ENCODE data around the gene VANGL2. TPM values are rescaled to one million over a fixed set of nuclear protein-coding genes. Genes with fewer than 3 reads are reported as not detected.

VANGL2 gene
- polyA plus RNA-seq, 1 experiment = 0.33 TPM

DNA sequence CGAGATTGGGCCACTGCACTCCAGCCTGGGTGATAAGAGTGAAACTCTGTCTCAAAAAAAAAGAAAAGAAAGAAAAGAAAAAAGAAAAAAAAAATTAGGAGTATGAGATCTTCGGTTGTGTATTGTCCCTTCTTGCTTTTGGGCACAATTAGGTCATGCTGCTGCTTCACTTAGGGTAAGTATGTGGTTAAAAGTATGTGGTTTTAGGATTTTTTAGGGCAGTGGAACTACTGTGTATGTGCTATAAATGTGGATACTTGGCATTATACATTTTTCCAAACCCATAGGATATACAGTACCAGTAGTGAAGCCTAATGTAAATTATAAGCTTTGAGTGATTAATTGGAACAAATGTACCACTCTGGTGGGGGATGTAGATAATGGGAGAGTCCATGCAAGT lies 31.2 kb downstream of the VANGL2 start:
- ChIA-PET CTCF (interaction anchor here (2.0 kb wide), 1 partner anchor 10 kb away, joined by 5 read pairs; no protein-coding TSS in a partner anchor), POLR2A (no interaction called here)
- no peak for DNase-seq (ENCODE audit: low read depth)
- Histone ChIP-seq H3K36me3 (ENCODE audit: control insufficient read depth, insufficient read depth, low read length) (no peaks in the 10 kb centered on the region), H3K27me3 (ENCODE audit: control insufficient read depth, insufficient read depth, low read length) (no peaks in the 10 kb centered on the region; the same call in 1 of the 2 replicates), H3K4me3 (ENCODE audit: low read depth, low read length) (no peak overlapping the region)
- TF ChIP-seq, protein P1, sequence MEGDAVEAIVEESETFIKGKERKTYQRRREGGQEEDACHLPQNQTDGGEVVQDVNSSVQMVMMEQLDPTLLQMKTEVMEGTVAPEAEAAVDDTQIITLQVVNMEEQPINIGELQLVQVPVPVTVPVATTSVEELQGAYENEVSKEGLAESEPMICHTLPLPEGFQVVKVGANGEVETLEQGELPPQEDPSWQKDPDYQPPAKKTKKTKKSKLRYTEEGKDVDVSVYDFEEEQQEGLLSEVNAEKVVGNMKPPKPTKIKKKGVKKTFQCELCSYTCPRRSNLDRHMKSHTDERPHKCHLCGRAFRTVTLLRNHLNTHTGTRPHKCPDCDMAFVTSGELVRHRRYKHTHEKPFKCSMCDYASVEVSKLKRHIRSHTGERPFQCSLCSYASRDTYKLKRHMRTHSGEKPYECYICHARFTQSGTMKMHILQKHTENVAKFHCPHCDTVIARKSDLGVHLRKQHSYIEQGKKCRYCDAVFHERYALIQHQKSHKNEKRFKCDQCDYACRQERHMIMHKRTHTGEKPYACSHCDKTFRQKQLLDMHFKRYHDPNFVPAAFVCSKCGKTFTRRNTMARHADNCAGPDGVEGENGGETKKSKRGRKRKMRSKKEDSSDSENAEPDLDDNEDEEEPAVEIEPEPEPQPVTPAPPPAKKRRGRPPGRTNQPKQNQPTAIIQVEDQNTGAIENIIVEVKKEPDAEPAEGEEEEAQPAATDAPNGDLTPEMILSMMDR (IDR thresholded peaks at IDR 0.05; ENCODE audit: insufficient read depth, low read depth, low read length) = no peak

DNA sequence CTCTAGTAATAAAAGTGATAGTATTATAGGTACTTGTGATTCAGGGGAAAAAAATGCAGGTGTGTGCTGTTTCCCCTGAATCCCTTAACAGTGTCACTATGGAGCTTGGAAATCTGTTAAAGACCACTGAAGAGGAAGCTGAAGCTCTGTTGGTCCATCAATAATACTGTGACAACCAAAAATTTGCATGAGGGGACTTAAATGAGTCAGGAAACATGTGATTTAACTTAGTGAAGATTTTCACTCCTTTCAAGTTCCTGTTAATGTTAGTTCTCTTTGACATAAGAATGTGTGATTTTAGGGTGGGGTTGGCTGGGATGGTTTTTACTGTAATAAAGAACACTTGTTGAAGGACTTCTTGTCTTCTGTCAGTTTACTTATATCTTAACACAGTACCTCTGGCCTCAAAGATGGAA lies 32.0 kb downstream of the VANGL2 start:
- POLR2A ChIA-PET = no interaction called here
- H3K27me3 ChIP-seq (ENCODE audit: control insufficient read depth, insufficient read depth, low read length) = no peaks in the 10 kb centered on the region; the same call in 1 of the 2 replicates
- no peak overlapping the region for H3K4me3 ChIP-seq (ENCODE audit: low read depth, low read length)
- H3K36me3 ChIP-seq (ENCODE audit: control insufficient read depth, insufficient read depth, low read length) = no peaks in the 10 kb centered on the region
- CTCF ChIA-PET = no interaction called here
- TF ChIP-seq, protein P1 (IDR thresholded peaks at IDR 0.05; ENCODE audit: insufficient read depth, low read depth, low read length) = no peak
- no peak for DNase-seq (ENCODE audit: low read depth)

DNA sequence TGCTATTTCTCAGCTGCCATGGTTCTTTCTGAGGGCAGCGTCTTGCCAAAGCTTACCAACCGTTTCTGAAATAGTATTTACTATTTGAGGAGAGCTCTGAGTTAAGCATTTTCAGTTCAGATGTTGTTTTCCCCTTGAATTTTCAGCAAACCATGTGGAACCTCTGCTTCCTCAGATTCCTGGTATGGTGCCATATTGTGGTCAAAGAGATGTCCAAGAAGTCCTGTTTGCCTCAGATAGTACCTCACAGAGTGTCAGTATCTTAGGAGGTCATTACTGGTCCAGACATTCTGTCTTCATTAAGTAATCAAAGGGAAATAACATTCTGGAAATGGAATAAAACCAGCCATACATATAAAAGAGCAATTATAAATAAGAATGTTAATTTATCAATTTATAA lies 36.6 kb downstream of the VANGL2 start:
- POLR2A ChIA-PET = no interaction called here
- DNase-seq (ENCODE audit: low read depth) = no peak
- Histone ChIP-seq H3K36me3 (ENCODE audit: control insufficient read depth, insufficient read depth, low read length) (no peaks in the 10 kb centered on the region), H3K27me3 (ENCODE audit: control insufficient read depth, insufficient read depth, low read length) (no peaks in the 10 kb centered on the region), H3K4me3 (ENCODE audit: low read depth, low read length) (no peak overlapping the region)
- TF ChIP-seq, protein P1 (IDR thresholded peaks at IDR 0.05; ENCODE audit: insufficient read depth, low read depth, low read length) = no peak
- CTCF ChIA-PET = no interaction called here

DNA sequence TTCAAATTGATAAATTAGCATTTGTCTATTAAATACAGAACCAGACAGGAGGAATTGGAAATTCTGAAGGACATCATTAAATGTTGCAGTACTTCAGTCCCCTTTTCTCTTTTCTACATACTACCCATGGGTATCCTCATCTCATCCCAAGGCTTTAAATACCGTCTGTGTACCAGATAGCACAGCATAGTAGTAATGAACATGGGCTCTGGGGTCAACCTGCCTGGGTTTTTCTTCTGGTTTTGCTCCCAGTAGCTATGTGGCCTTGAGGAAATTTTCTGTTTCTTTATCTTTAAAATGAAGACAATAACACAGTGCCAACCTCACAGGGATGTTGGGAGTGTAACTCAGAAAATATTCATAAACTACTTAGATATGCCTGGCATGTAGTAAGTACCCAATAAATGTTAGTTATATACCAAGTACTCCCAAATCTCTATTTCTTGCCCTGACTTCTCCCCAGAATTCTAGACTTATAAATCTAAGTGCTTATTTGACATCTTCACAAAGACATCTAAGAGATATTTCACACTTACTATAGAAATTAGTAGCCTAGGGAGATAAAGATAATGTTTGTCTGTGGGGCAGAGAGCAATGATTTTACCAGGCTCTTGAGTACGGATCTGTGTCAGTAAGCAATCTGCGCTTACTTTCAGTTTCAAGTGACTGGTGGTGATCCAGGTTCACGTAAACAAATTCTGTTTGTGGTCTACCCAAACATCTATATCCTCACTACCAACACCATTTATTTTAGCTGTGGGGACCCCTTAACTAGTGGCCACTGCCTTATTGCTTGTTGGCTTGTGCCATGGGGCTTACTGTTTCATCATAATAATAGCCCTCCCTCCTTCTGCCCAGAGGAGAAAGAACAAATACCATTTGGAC lies 37.3 kb downstream of the VANGL2 start:
- CTCF ChIA-PET = no interaction called here
- no peaks in the 10 kb centered on the region for H3K36me3 ChIP-seq (ENCODE audit: control insufficient read depth, insufficient read depth, low read length)
- POLR2A ChIA-PET = no interaction called here
- no peak for DNase-seq (ENCODE audit: low read depth)
- TF ChIP-seq, protein P1 (IDR thresholded peaks at IDR 0.05; ENCODE audit: insufficient read depth, low read depth, low read length) = no peak
- H3K4me3 ChIP-seq (ENCODE audit: low read depth, low read length) = no peak overlapping the region
- no peaks in the 10 kb centered on the region for H3K27me3 ChIP-seq (ENCODE audit: control insufficient read depth, insufficient read depth, low read length)

DNA sequence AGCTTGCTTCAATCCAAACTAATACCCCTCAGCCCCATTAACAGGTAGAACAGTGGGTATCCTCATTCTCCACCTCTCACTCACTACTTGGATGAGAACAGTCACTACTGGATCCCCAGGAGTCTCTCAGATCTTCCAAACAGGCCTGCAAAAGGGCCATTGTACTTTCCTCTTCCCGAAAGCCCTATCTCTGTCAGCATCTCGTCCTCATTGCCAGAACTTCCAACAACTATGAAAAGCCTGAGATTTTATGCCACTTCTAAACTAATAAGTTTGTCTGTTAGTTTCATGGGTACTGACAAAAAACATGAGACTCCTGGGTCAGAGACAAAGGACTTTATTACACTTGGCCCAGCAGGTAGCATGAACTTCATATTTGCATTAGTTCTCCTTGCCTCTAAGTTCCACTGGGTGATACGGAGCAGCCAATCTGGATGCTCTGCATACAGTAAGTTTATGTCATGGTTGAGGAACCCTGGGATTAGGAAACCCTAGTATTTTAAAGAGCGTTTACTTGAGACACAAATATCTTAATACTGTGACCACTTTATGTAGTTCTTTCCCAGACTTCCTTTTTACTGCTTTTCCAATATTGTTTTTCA lies 38.1 kb downstream of the VANGL2 start:
- Histone ChIP-seq H3K4me3 (ENCODE audit: low read depth, low read length) (no peak overlapping the region), H3K36me3 (ENCODE audit: control insufficient read depth, insufficient read depth, low read length) (no peaks in the 10 kb centered on the region), H3K27me3 (ENCODE audit: control insufficient read depth, insufficient read depth, low read length) (no peaks in the 10 kb centered on the region)
- TF ChIP-seq, protein P1 (IDR thresholded peaks at IDR 0.05; ENCODE audit: insufficient read depth, low read depth, low read length) = no peak
- DNase-seq (ENCODE audit: low read depth) = no peak
- CTCF ChIA-PET = no interaction called here
- POLR2A ChIA-PET = no interaction called here
